ENCODE measurements around the gene ADCY2.

The ADCY2 gene

GRCh38 chr5:7667216-7667767 lies 271.4 kb downstream of the ADCY2 start:
- no peak for DNase-seq

DNA sequence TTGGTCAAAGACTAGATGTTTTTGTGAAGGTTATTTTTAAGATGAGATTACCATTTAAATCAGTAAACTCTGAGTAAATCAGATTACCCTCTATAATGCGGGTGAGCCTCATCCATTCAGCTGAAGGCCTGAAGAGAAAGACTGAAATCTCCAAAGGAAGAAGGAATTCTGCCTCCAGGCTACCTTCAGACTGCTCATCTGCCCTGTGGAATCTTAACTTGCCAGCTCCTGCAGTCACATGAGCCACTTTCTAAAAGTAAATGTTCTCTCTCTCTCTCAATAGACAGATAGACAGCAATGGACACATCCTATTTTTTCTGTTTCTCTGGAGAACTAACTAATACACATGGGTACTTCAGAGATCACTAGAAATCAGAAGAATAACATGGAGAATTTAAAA lies 272.2 kb downstream of the ADCY2 start:
- no peak for DNase-seq

DNA sequence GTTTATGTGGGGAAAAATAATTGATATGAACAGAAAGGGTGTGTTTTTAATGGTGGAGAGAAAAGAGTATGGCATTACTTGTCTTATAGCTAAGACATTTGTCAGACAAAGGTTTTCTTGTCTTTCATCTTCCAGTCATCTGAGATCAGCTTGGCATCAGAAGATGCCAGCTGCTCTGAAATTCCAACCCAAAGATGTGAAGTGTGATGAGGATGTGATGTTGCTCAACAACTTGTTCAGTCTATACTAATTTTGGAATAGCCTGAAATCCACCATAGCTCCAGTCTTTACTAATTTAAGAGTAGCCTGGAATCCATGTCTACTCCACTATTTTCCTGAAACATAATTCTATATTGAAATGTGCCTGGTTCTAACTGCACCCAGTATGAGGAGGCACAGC lies 272.7 kb downstream of the ADCY2 start:
- DNase-seq, result no peak

GRCh38 chr5:7671381-7671993 lies 275.5 kb downstream of the ADCY2 start:
- no peak for DNase-seq

GRCh38 chr5:7673658-7674057 lies 277.7 kb downstream of the ADCY2 start:
- DNase-seq, result no peak

DNA sequence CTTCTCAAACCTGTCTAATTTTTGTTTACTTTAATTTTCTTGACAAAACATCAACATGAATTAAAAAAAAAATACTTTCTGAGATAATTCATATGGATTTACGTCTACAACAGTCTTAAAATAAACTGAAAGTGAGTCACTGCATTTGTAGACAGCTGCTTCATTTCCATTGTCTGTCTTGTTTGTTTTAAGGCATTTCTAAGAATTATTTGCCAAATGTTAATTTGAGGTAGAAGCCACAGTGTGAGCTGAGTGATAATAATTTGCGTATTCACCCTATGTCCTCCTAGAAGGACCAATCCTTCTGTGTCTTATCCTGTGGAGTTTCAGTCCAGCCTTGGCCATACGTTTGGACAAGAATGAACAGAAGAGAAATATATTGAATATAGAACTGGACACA lies 280.5 kb downstream of the ADCY2 start:
- DNase-seq, result no peak

DNA sequence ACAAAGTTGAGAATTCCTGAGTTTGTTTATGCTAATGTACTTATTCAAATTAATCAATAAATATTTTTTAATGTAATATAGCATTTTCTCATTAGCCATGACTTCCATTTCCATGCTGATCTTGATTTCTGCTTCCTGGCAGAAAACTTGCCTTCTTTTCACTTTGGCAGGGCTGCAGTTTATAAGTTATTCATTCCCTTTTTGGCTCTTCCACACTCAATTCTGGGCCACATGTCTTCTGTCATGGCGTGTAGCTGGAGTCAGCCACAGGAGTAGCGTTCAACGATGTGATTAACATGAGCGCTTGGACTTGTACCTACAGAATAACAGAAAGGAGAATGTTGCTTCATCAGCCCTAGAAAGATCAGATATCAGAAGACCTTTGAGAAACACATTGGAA lies 282.1 kb downstream of the ADCY2 start:
- DNase-seq, result no peak

DNA sequence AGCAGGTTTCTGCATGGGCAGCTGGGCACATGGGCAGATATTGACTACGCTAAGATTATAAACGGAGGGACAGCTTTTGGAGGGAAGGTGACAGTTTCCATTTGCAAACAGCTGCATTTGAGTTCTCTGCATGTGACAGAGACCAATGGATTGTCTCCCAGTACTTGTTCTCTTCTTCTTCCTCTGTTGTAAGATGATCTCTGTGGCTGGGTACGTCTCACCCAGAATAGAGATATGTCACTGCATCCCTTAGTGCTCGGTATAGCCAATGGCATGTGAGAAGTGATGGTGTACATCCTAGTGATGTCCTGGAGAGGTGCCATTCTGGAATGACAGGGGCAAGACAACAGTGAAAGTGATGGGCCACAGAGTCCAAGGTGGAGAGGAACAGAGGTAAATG lies 283.7 kb downstream of the ADCY2 start:
- DNase-seq, result no peak

- DNase-seq, result no peak
Observed at GRCh38 chr5:7680260-7680659, 284.3 kb downstream of the ADCY2 start.

GRCh38 chr5:7682379-7682778 lies 286.4 kb downstream of the ADCY2 start:
- no peak for DNase-seq

GRCh38 chr5:7683753-7684152 lies 287.8 kb downstream of the ADCY2 start:
- DNase-seq, result no peak

GRCh38 chr5:7684826-7685225 lies 288.9 kb downstream of the ADCY2 start:
- DNase-seq, result no peak

DNA sequence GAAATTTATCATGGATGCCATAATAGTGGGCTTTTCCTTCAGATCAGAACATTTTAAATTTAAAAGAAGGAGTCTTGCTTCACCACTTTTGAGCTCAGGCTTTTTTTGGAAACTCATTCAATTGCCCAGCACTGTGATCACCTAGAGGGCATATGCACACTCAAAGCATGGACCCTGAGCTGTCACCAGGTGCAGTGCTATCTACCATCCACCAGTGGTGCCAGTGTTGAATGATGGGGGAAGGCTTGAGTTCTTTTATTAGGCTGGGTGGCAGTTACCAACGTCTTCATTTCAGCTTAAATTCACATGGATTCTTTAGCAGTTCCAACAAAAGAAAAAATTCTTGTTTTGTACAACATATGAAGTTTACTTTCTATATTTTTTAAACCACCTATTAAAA lies 290.9 kb downstream of the ADCY2 start:
- no peak for DNase-seq

DNA sequence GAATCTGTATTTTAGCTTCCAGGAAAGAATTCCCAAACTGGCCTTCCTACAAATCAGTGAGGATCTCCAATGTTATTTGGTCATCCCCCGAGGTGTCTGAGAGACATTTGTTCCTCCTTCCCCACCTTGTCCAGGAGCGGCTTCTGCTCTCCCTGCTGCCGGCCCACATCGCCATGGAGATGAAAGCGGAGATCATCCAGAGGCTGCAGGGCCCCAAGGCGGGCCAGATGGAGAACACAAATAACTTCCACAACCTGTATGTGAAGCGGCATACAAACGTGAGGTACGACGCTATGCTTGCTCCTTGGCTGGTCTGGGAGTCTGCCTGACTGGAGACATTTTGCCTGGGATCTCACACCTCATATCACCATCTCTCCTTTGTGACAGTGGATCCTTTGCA lies 294.6 kb downstream of the ADCY2 start:
- no peak for DNase-seq

- no peak for DNase-seq
Observed at GRCh38 chr5:7705261-7705660, 309.3 kb downstream of the ADCY2 start.

GRCh38 chr5:7705736-7706135 lies 309.8 kb downstream of the ADCY2 start:
- DNase-seq, result no peak

DNA sequence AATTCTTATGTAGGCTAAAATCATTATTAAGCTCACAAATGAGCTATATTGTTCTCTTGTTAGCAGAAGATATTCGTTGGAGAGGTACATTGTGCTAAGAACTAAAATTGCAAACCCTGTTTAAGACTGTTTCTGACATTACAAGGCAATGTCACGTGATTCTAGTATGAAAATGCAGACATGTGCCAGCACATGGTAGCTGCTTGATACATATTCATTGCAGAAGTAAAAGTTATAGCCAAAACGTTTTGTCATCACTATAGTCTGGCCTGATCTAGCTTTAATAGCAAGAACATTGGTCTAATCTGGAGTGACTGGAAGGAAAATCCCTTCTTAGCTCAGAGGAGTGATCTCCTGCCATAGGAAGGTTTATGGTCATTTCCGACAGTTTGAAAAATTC lies 310.3 kb downstream of the ADCY2 start:
- no peak for DNase-seq

- DNase-seq, result no peak
Observed at GRCh38 chr5:7714119-7714518, 318.2 kb downstream of the ADCY2 start.

DNA sequence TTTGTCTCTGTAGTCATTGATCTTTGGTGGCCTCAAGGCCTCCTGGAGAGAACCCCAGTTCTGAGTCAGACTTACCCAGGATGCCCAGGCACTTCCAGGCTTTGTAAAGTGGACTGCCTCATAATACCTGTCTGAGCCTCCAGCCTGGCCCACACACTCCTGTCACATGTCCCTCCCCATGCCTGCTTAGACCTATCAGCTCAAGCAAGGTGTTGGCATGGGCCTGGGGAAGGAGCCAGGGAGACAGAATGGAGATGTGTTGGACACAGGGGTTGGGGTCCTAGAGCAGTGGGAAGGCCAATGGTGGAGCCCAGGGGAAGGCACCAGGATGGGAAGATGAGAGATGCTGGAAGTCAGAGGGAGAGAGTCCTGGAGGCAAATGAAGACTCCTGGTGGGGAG lies 318.8 kb downstream of the ADCY2 start:
- no peak for DNase-seq

DNA sequence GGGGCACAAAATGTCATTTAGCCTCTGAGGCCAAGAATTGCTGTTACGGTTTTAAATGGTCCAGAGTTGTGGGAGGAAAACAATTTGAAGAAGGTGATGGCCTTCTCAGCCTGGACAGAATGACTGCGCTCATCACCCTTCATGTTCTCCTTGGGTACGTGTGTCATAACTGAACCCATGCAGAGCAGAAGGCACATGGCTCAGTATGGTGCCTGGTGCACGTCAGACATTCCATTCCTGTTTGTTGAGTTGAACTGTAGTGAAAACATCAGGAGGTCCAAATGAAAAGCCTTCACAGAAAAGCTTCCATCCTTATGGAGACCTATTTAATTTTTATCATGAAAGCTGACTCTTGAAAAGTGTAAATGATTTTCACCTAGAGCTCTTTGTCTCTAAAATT lies 321.8 kb downstream of the ADCY2 start:
- DNase-seq, result no peak

- no peak for DNase-seq
Observed at GRCh38 chr5:7728076-7728475, 332.1 kb downstream of the ADCY2 start.

GRCh38 chr5:7741415-7742065 lies 345.6 kb downstream of the ADCY2 start:
- DNase-seq, result no peak

DNA sequence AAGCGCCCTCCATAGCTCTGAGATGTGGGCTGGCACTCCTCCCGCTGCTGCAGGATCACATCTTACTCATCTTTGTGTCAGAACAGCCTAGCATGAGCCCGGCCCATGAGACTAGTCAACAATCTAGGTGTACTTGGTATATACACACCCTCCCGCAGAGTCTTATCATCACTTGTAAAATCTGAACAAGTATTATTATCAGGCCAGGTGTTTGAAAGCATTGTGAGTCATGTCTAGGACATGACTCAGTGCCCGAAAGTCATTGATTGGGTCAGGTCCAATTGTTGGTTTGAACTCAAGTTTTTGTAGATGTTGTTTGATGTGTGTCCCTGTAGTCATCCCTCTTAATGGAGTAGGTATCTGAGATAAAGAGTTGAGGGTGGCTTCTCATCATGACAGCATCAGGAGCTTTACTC lies 346.3 kb downstream of the ADCY2 start:
- no peak for DNase-seq

DNA sequence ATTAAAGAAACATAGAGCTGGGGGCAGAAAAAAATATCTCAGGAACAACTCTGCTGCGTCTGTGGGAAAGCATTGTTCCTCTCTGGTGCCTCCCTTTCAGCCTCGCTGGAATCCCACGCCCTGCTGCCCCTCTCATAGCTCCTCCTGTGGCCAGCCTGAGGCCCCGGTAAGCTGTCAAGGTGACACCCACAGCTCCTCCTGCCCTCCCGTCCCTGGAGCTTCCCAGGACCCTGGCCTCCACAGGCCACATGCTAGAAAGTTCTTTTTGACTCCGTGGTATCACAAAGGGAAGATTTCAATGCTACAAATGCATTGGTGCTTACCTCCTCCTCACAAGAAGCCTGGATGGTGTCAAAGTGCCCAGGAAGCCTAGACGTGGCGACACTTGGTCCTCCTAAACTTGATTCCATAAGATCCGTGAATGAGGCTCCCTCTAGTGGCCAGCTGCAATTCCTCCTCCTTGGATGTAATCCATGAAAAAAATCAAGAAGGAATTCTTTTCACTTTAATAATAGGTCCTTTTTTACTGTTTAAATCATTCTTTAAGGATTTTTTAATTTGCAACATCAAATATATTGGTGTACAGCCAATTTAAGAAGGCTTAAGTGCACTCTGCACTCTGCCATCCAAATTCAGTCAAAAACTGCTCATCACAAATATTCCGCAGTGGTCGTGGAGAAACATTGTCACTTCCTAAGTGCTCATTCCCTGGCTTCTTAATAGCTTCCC lies 350.1 kb downstream of the ADCY2 start:
- DNase-seq, result peak; percentile 38

All from right kidney (tissue), 1 donor.